ENCODE measurements around the gene AFDN. TPM values are rescaled to one million over a fixed set of nuclear protein-coding genes. Genes with fewer than 3 reads are reported as not detected.

Gene AFDN
- total and polyA plus RNA-seq, 2 experiments from 2014 or later = 130 to 198 TPM

GRCh38 chr6:167993831-167994230, 167.1 kb downstream of the AFDN start:
- no peaks in the 10 kb centered on the region for H3K4me1 ChIP-seq (ENCODE audit: insufficient read depth)
- no peaks in the 10 kb centered on the region for H3K9me3 ChIP-seq (ENCODE audit: low read depth)
- H3K36me3 ChIP-seq (replicated peaks; ENCODE audit: insufficient read depth, low read depth) = no peaks in the 10 kb centered on the region
- WGBS (ENCODE audit: low lambda C conversion rate, missing lambda C conversion rate) = 94% methylated on average over 11 of the region's 11 CpGs
- no peak overlapping the region for H3K27ac ChIP-seq
- no peaks in the 10 kb centered on the region for H4K20me1 ChIP-seq (ENCODE audit: insufficient read depth, poor library complexity, severe bottlenecking)
- TF ChIP-seq EZH2 (IDR thresholded peaks at IDR 0.05; ENCODE audit: borderline replicate concordance) (no peak), CTCF (IDR thresholded peaks at IDR 0.05; ENCODE audit: poor library complexity) (no peak), EZH2phosphoT487 (IDR thresholded peaks at IDR 0.05; ENCODE audit: low read depth, severe bottlenecking, unreplicated experiment) (no peak)
- no peaks in the 10 kb centered on the region for H3K9me2 ChIP-seq (replicated peaks; ENCODE audit: insufficient read depth)
- H3K4me2 ChIP-seq = no peak overlapping the region
- DNase-seq (ENCODE audit: low spot score) = no peak
- no peaks in the 10 kb centered on the region for H3K79me2 ChIP-seq
- H3K27me3 ChIP-seq = no peaks in the 10 kb centered on the region
- no peak overlapping the region for H2AFZ ChIP-seq
- no peak overlapping the region for H3K4me3 ChIP-seq

- 86% methylated on average over 12 of the region's 12 CpGs for WGBS (ENCODE audit: low lambda C conversion rate, missing lambda C conversion rate)
- Histone ChIP-seq H3K36me3 (replicated peaks; ENCODE audit: insufficient read depth, low read depth) (no peaks in the 10 kb centered on the region), H3K27ac (no peak overlapping the region), H3K4me2 (no peak overlapping the region), H3K9me2 (replicated peaks; ENCODE audit: insufficient read depth) (no peaks in the 10 kb centered on the region), H3K4me3 (no peak overlapping the region), H3K27me3 (no peaks in the 10 kb centered on the region), H4K20me1 (ENCODE audit: insufficient read depth, poor library complexity, severe bottlenecking) (no peaks in the 10 kb centered on the region), H2AFZ (no peak overlapping the region), H3K9me3 (ENCODE audit: low read depth) (no peaks in the 10 kb centered on the region), H3K79me2 (no peaks in the 10 kb centered on the region), H3K4me1 (ENCODE audit: insufficient read depth) (no peaks in the 10 kb centered on the region)
- TF ChIP-seq EZH2phosphoT487 (IDR thresholded peaks at IDR 0.05; ENCODE audit: low read depth, severe bottlenecking, unreplicated experiment) (no peak), CTCF (IDR thresholded peaks at IDR 0.05; ENCODE audit: poor library complexity) (no peak), EZH2 (IDR thresholded peaks at IDR 0.05; ENCODE audit: borderline replicate concordance) (no peak)
- no peak for DNase-seq (ENCODE audit: low spot score)
These were observed 168.6 kb downstream of the AFDN start for GRCh38 chr6:167995302-167995701.

- H2AFZ ChIP-seq = no peak overlapping the region
- H3K27me3 ChIP-seq = no peaks in the 10 kb centered on the region
- DNase-seq (ENCODE audit: low spot score) = no peak
- H3K27ac ChIP-seq = no peak overlapping the region
- TF ChIP-seq EZH2phosphoT487 (IDR thresholded peaks at IDR 0.05; ENCODE audit: low read depth, severe bottlenecking, unreplicated experiment) (no peak), CTCF (IDR thresholded peaks at IDR 0.05; ENCODE audit: poor library complexity) (no peak), EZH2 (IDR thresholded peaks at IDR 0.05; ENCODE audit: borderline replicate concordance) (no peak)
- H3K4me3 ChIP-seq = no peak overlapping the region
- no peaks in the 10 kb centered on the region for H3K4me1 ChIP-seq (ENCODE audit: insufficient read depth)
- H3K4me2 ChIP-seq = no peak overlapping the region
- no peaks in the 10 kb centered on the region for H4K20me1 ChIP-seq (ENCODE audit: insufficient read depth, poor library complexity, severe bottlenecking)
- H3K79me2 ChIP-seq = no peaks in the 10 kb centered on the region
- no peaks in the 10 kb centered on the region for H3K9me2 ChIP-seq (replicated peaks; ENCODE audit: insufficient read depth)
- H3K9me3 ChIP-seq (ENCODE audit: low read depth) = no peaks in the 10 kb centered on the region
- H3K36me3 ChIP-seq (replicated peaks; ENCODE audit: insufficient read depth, low read depth) = no peaks in the 10 kb centered on the region
- 97% methylated on average over 22 of the region's 22 CpGs for WGBS (ENCODE audit: low lambda C conversion rate, missing lambda C conversion rate)
These were observed 169.0 kb downstream of the AFDN start for GRCh38 chr6:167995731-167996151.
